HG03039 (cell line): ENCODE results near the gene GPC6.

ENCODE experiments used
- ATAC-seq: cut with Tn5 transposase; IDR thresholded peaks from one replicate; pipeline ENCODE4 v1.9.1; 2021; ENCODE audit warnings: mild to moderate bottlenecking, moderate library complexity; ENCODE audit not compliant: unreplicated experiment

Gene GPC6

DNA sequence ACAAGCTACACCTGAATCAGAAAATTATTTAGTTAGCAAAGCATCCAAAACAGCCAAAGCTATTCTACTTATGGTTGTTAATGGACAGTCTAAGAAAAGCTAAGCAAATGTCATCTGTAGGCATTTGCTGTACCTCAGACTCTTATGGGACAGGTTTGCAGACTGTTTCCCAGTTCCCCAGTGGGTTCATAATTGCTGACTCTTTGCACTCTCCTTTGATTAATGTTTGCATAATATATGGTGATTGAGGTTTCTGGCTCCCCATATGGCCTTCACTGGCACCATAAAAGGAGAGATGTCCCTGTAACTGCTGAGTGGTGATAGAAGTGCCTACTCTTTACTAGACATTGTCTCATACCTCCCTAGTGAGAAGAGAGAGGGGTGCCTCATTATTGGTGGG lies 142.1 kb downstream of the GPC6 start:
- no peak for ATAC-seq

- ATAC-seq = no peak
Measured at GRCh38 chr13:93372856-93373255, 146.2 kb downstream of the GPC6 start.

GRCh38 chr13:93375491-93375890 lies 148.9 kb downstream of the GPC6 start:
- no peak for ATAC-seq

DNA sequence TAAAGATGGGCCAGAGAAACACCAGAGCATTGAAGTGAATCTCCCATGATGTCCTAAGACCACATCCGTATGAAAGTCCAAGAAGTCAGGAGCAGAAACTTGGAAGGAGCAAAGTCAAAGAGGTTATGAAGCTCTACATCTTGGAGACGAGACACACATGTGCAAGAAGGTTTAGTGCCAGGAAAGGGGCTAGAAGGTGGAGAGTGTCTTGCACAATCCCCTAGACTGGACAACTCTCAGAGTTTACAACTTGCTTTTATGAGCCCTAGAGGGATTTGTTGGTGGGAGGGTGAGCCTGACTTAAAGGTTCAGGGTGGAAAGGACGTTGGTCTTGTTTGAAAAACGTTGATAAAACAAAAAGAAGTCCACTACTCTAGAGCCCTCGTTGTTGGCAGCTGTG lies 150.6 kb downstream of the GPC6 start:
- ATAC-seq = no peak

DNA sequence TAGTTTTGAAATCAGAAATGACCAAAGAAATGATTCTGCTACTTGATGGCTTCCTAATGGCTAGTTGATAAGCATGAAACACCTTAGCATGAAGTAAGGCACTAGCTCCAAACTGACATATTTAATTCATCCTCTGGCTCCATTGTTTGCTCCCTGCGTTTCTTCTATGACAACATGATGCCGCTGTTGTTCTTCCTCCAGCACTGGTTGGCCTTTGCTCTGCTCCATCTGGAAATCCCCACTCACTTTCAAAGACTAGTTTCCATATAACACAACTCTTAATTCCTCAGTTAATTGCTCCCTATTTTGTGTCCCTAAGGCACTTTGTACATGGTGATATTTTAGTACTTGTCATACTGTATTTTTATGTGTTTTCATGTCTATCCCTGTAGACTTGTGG lies 151.6 kb downstream of the GPC6 start:
- ATAC-seq = no peak

DNA sequence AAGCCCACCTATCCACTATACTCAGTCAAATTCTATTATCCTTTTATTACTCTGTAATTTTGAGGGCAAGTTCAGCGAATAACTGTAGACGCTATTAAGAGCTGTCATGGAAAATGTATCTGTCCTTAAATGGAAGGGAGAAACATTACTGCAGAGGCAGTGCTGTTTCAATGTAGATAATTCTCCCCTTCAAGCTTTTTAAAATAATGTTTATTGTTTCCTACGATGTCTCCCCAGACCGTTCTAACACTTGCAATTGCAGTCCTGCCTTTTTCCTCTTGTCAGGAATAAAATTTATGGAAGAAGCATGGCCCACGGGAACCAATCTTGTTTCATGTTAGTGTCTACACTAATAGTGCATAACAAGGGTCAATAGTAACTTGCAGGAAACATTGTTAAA lies 159.5 kb downstream of the GPC6 start:
- ATAC-seq = no peak

- no peak for ATAC-seq
Measured at GRCh38 chr13:93388701-93389100, 162.1 kb downstream of the GPC6 start.

DNA sequence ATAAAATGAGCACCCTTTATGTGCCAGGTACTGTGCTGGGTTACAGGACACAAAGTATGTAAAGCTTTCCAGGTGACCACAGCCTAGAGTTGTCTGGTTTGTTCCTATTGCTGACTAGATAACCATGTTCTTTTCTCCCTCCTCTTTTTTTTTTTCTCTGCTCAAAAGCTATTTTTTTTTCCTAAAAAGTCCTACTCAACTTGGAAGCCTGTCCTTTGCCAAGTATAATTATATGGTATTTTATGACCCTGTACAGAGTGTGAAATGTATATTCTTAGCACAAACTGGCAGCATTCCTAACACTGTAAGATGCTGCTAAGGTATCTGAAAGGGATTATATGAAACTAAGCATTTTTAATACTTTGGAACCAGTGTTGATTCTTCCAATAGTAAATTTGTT lies 171.0 kb downstream of the GPC6 start:
- ATAC-seq = no peak

DNA sequence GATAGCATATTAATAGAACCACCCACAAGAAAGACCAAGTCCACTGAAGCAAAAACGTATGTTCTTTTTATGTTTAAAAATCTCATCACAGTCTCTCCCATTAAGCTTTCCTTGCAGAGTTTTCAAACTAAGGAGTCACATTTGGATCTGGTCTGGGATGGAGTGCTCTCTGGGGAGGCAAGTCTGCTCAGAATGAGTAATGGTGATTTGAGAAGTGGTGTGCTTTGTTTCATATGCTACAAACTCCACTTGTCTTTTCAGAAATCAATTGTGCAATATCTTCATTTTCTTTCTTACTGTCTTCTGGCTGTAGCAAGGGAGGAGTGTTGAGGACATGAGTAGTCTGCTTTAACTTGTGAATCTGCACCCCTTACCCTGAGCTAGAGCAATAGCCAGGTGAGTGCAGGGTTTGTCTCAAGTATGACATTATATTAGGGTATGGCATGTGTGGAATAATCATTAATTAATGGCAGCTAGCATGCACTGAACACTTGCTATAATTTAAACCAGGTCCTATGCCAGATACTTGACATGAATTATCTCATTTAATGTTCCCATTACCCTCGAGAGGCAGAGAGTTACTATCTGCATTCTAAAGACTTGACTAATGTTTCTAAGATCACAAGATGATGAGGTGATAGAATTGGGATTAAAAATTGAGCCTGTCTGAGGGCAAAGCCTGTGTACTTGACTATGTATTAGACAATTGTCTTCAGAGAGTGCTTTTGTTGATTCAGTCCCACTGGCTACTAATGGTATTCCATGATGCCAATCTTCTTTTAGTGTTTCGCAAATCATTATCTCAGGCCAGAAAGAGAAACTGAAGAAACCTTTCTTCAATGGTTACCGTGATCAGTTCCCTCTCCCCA lies 171.8 kb downstream of the GPC6 start:
- ATAC-seq = no peak

DNA sequence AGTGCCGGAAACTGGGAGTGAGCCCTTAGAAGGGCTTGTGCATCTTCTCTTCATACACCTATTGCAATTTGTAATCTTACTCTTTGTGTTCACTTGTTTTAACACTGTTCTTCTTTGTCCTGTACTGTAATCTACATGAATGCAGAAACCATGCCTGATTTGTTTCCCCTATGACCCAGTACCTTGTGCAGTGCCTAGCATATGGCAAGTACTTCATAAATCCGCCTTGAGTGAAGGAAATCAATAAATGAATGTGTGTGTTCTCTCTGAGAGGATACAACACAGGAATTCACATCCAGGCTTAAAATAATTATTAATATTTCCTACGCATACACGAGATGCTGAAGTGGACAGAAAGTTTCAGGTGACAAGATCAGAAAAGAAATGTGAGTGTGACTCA lies 172.6 kb downstream of the GPC6 start:
- ATAC-seq = no peak

DNA sequence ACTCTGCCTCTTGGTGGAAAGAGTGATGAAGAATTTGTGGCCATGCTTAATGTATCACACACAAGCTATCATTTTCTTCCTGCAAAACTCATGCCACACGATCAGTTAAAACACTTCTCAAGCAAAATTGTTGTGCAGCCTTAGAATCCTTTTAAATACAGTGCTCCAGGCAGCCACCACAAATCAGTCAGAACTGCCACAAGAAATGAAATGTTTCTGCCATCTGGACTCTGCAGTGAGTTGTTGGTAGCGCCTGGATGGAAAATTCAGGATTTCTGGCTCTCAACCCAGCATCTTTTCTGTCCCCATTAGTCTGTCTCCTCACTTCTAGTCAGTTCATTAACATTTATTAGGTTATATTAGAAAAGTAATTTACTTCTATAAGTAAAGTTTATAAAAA lies 179.5 kb downstream of the GPC6 start:
- no peak for ATAC-seq

- ATAC-seq = no peak
Measured at GRCh38 chr13:93407551-93407950, 180.9 kb downstream of the GPC6 start.

DNA sequence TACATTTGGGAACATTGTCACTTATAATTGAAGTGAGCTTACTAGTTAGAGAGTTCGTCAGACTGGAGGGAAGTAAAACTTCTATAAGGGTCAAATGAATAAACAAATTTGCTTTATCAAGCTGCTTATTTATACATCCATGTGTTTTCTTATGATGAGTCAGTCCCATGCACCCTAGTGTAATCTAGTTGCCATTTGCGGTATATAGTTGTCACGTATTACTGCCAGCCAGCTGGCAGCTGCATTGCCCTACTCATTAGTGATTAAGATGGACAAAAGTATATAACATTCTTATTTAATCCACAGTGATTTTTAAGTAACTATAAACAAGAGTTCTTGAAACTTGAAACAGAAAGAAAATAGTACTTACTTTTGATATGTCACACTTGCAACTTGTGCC lies 182.4 kb downstream of the GPC6 start:
- ATAC-seq = no peak

DNA sequence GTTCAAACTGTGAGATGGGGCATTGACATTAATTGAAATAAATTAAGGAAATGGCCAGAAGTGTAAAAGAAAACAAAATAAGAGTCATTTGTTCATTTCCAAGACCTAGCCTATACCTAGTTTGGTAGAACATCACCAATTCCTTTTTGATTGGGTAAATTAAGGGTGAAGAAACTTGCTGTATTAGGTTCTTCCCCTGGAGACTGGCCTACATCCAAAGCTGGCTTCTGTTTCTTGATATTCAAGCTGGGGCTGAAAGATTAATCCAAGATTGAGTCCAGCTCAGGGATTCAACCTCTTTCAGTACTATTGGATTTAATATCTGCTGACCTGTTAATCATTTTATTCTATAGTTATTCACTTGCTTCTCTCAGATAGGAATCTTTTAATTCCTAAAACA lies 183.2 kb downstream of the GPC6 start:
- ATAC-seq = no peak

DNA sequence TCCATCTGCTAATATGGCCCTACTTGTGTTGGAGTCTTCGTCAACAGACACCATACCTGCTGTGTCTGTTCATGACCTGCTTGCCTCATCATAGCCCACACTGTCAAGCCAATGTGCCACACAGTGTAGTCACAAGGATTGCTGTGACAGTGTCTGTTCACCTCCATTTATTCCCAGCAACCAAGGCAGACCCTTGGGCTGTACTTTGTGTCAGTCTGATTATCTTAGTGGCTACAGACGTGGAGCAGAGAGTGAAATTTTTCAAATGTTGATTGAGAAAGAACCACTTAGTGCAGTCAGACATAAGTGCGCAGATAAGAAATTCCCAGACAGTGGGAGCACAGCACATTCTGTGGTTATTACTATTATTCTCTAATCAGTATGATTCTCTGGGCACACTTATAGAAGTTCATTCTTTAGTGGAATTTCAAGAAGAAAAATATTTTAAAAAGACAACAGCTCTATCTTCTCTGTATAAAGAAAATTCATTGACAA lies 184.6 kb downstream of the GPC6 start:
- no peak for ATAC-seq

GRCh38 chr13:93412676-93413075 lies 186.1 kb downstream of the GPC6 start:
- ATAC-seq = no peak

GRCh38 chr13:93413972-93414717 lies 187.5 kb downstream of the GPC6 start:
- no peak for ATAC-seq

GRCh38 chr13:93416736-93417355 lies 190.2 kb downstream of the GPC6 start:
- ATAC-seq = no peak

DNA sequence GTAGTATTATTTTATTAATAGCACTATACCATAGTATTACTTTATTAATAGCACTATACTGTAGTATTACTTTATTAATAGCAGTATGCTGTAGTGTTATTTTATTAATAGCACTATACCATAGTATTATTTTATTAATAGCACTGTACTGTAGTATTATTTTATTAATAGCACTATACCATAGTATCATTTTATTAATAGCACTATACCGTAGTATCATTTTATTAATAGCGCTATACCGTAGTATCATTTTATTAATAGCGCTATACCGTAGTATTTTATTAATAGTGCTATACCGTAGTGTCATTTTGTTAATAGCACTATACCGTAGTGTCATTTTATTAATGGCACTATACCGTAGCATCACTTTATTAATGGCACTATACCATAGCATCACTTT lies 191.8 kb downstream of the GPC6 start:
- no peak for ATAC-seq

DNA sequence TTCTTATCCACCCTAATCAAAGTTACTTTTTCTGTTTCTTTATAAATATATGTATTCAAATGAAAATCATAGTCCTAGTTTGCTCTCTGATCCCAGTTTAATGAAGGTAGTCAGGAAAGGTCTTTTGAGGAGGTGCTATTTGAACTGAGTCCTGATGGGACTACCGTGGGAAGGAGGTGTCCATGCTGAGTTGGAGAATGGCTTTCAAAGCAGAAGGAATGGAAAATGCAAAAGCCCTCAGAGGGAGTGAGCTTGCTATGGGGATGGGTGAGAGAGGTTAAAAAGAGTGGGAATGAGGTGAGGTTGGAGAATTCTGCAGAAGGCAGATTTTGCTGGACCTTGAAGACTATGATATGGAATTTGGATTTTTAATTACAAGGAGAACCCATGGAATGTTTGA lies 193.6 kb downstream of the GPC6 start:
- ATAC-seq = no peak

GRCh38 chr13:93420887-93421286 lies 194.3 kb downstream of the GPC6 start:
- ATAC-seq = no peak
